Uterus (tissue), 4 donors: ENCODE measurements around the gene UBR4. TPM values are rescaled to one million over a fixed set of nuclear protein-coding genes. Genes with fewer than 3 reads are reported as not detected.

Experiments used
- DNase-seq, 2 donors: peaks; one replicate each; pipeline ENCODE4 v3.0.0-alpha.2; 2019 to 2020
- H3K27ac ChIP-seq, 2 donors: fragments of 200-600 bp; sonication (generic); 1 replicate in 1 of 2; 2 replicates in 1 of 2; pipeline ENCODE4 v1.5.1; 2016 to 2018
- H3K27me3 ChIP-seq, 2 donors: fragments of 200-600 bp; sonication (generic); one replicate each; pipeline ENCODE4 v1.5.1; 2018 to 2019; ENCODE audit warnings: control low read depth in 1 of 2
- H3K36me3 ChIP-seq, 2 donors: fragments of 200-600 bp; sonication (generic); one replicate each; pipeline ENCODE4 v1.5.1; 2019; ENCODE audit warnings: control low read depth in 1 of 2
- H3K4me1 ChIP-seq, 2 donors: fragments of 200-600 bp; sonication (generic); one replicate each; pipeline ENCODE4 v1.5.1; 2018 to 2019; ENCODE audit warnings: control low read depth in 1 of 2
- H3K4me3 ChIP-seq, 2 donors: fragments of 200-600 bp; sonication (generic); 1 replicate in 1 of 2; 2 replicates in 1 of 2; pipeline ENCODE4 v1.5.1; 2018 to 2019; ENCODE audit warnings: mild to moderate bottlenecking in 1 of 2
- H3K9me3 ChIP-seq, 2 donors: fragments of 200-600 bp; sonication (generic); one replicate each; pipeline ENCODE4 v1.5.1; 2019; ENCODE audit warnings: control low read depth in 1 of 2
- POLR2A ChIP-seq, 2 donors: fragments of 450-650 bp; IDR thresholded peaks; one replicate each; pipeline ENCODE4 v1.6.1; 2016; ENCODE audit warnings: antibody characterized with exemption in 2 of 2, mild to moderate bottlenecking in 1 of 2, moderate library complexity in 1 of 2
- intact Hi-C: fragments of 100-400 bp; cut with DNase I; formaldehyde crosslinking; loops from one replicate; pipeline ENCODE4 v1.15.1; 2023; ENCODE audit warnings: low total_unique reads
- total RNA-seq, 4 donors: library from RNA; depleted of rRNA in 3 of 4; stranded (reverse); fragments of >200 nt in 3 of 4; gene quantifications; one replicate each; pipeline versions ENCODE4 v1.1.0 to v1.2.4, GENCODE V29; 2014 to 2023
- TF ChIP-seq, protein P1 (sequence below), 4 experiments: fragments of 200-600 bp in 2 of 4; fragments of 450-650 bp in 2 of 4; sonication (generic) in 2 of 4; IDR thresholded peaks; one replicate each; pipeline ENCODE4 v1.5.1; 2016 to 2019; ENCODE audit warnings: antibody characterized with exemption in 4 of 4, mild to moderate bottlenecking in 2 of 4, moderate library complexity in 1 of 4
- donor health status: DM: yes; HTN: yes; CAD: no.

Gene UBR4
- total RNA-seq, 4 donors from 2014 or later = 50.0 to 161 (median 105) TPM

DNA sequence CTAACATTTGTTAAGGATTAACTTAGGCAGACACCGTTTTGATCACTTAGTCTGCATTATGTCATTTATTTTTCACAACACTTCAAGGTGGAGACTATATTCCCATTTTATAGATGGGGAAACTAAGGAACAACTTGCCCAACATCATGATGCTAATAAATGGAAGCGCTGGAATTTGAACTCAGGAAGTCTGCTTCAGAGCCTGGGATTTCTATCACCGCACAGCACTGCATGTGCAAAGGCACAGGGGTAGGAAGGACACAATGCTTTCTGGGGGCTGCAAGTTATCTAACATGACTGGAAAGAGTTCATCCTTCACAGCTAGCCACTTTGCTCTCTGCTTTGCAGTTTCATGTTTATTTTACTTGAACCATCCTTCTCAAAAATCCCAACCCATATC, 100.5 kb downstream of the UBR4 start:
- no peaks in the 10 kb centered on the region for H3K9me3 ChIP-seq
- intact Hi-C loops = no loop called here
- no peaks in the 10 kb centered on the region for H3K4me1 ChIP-seq
- TF ChIP-seq, protein P1, sequence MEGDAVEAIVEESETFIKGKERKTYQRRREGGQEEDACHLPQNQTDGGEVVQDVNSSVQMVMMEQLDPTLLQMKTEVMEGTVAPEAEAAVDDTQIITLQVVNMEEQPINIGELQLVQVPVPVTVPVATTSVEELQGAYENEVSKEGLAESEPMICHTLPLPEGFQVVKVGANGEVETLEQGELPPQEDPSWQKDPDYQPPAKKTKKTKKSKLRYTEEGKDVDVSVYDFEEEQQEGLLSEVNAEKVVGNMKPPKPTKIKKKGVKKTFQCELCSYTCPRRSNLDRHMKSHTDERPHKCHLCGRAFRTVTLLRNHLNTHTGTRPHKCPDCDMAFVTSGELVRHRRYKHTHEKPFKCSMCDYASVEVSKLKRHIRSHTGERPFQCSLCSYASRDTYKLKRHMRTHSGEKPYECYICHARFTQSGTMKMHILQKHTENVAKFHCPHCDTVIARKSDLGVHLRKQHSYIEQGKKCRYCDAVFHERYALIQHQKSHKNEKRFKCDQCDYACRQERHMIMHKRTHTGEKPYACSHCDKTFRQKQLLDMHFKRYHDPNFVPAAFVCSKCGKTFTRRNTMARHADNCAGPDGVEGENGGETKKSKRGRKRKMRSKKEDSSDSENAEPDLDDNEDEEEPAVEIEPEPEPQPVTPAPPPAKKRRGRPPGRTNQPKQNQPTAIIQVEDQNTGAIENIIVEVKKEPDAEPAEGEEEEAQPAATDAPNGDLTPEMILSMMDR (IDR thresholded peaks at IDR 0.05) = no peak
- no peak for TF ChIP-seq POLR2A (IDR thresholded peaks at IDR 0.05)
- no peak overlapping the region for H3K4me3 ChIP-seq
- no peak overlapping the region for H3K27ac ChIP-seq
- H3K27me3 ChIP-seq = no peaks in the 10 kb centered on the region
- DNase-seq = no peak
- H3K36me3 ChIP-seq = no peaks in the 10 kb centered on the region

DNA sequence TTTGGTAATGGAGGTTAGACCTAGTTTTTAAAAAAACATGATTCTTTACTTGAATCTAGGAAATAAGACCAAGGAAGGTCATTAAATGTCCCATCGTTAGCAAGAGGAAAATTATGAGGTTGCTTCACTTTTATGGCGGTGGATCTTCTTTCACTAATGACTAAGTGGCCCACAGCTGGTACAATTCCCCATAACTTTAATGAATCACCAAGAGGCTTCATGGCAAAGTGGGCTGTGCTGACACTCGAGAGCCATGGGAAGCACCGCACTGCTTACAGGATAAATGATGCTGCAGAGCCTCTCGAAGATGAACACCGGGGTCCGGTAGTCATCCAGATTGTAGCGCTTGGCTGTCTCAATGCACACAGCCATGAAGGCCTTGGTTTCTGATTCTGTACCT, 108.8 kb downstream of the UBR4 start:
- DNase-seq = no peak
- no peaks in the 10 kb centered on the region for H3K9me3 ChIP-seq
- no peak overlapping the region for H3K4me3 ChIP-seq
- intact Hi-C loops = no loop called here
- no peaks in the 10 kb centered on the region for H3K27me3 ChIP-seq
- no peak for TF ChIP-seq POLR2A (IDR thresholded peaks at IDR 0.05)
- TF ChIP-seq, protein P1 (IDR thresholded peaks at IDR 0.05) = no peak
- H3K36me3 ChIP-seq = no peaks in the 10 kb centered on the region
- H3K4me1 ChIP-seq = no peaks in the 10 kb centered on the region
- no peak overlapping the region for H3K27ac ChIP-seq

DNA sequence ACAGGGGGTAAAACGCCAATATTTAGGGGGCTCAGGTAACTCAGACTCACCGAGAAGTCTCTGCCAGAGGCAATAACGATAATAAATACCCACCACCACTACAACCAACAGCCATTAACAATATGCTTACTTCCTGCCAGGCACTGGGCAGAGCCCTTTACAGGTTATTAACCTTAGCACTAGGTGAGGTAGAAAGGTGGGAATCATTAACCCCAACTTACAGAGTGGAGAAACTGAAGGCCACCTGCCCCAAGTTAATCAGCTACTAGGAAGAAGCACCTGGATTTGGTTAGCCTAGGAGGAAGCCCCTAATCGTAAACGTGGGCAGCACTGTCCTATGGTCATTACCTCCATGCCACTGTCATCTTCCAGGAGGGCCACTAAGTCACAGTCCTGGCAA, 110.0 kb downstream of the UBR4 start:
- intact Hi-C loops = no loop called here
- H3K9me3 ChIP-seq = no peaks in the 10 kb centered on the region
- no peak overlapping the region for H3K27ac ChIP-seq
- no peaks in the 10 kb centered on the region for H3K4me1 ChIP-seq
- TF ChIP-seq, protein P1 (IDR thresholded peaks at IDR 0.05) = no peak
- TF ChIP-seq POLR2A (IDR thresholded peaks at IDR 0.05) = no peak
- no peaks in the 10 kb centered on the region for H3K27me3 ChIP-seq
- H3K36me3 ChIP-seq = no peaks in the 10 kb centered on the region
- H3K4me3 ChIP-seq = no peak overlapping the region
- no peak for DNase-seq

DNA sequence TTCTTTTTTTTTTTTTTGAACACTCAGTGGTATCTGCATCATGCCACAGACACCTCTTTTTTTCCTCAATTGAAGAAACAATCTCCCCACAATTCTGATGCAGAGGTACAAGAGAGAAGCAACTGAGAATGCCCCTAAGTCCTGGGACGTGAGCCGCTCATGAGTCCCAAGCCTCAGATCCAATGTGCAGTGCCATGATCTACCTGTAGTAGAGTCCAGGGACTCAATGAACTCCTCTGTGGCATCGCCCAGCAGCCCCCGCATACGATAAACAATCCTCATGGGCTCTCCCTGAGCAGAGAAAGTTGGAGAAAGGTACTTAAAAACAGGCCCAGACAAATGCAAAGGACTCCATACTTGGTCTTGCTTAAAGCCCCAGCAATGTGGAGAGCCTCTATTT, 113.1 kb downstream of the UBR4 start:
- no peak for TF ChIP-seq POLR2A (IDR thresholded peaks at IDR 0.05)
- TF ChIP-seq, protein P1 (IDR thresholded peaks at IDR 0.05) = no peak
- Histone ChIP-seq H3K27ac (no peak overlapping the region), H3K27me3 (no peaks in the 10 kb centered on the region), H3K4me3 (no peak overlapping the region), H3K36me3 (no peaks in the 10 kb centered on the region), H3K9me3 (no peaks in the 10 kb centered on the region), H3K4me1 (no peaks in the 10 kb centered on the region)
- intact Hi-C loops = no loop called here
- DNase-seq = no peak

DNA sequence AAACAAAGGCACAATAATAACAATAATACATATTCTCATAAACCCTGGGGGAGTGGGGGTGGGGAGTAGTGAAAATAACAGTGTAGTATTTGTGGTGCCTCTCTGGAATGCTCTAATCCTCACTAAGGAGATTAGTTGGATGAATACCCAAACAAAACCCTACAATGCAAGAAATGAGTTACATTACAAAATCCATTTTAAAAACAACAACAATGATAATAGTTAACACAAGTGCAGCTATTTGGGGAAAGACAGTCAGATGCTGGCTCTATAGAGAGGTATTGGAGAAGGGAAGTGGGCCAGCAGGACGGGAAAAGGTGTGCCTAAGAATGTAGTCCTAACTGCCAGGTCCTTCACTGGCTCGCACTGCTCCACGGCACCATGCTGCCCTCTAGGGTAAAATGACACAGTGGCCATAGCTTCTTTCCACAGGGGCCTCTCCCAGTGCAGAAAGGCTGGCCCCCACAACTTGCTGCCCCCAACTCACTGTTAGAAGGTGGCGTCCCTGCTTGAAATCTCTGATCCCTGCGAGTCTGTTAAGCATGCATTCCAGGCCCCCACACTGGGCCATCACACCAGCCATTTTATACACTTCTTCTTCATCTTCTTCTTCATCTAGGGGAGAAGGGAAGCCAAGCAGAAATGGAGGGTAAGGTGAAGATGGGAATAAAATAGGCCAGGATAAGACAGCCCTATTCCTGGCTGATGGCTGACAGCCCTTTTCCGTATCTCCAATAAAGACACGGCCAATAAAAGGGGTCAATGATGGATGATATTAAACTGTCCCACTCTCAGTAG, 113.8 kb downstream of the UBR4 start:
- H3K36me3 ChIP-seq = no peaks in the 10 kb centered on the region
- intact Hi-C loops = no loop called here

More for the DNA sequence above, 113.8 kb downstream of the UBR4 start:
- no peak for TF ChIP-seq POLR2A (IDR thresholded peaks at IDR 0.05)
- TF ChIP-seq, protein P1 (IDR thresholded peaks at IDR 0.05) = peak; percentile 24 to 45 (median 34)
- Histone ChIP-seq H3K4me3 (no peak overlapping the region), H3K4me1 (no peaks in the 10 kb centered on the region), H3K9me3 (no peaks in the 10 kb centered on the region), H3K27ac (no peak overlapping the region), H3K27me3 (no peaks in the 10 kb centered on the region)
- DNase-seq = no peak
